Endodermal cell (in vitro differentiated cells): ENCODE data around the gene IRF2BPL. TPM values are rescaled to one million over a fixed set of nuclear protein-coding genes. Genes with fewer than 3 reads are reported as not detected.
A peak's percentile ranks its signal among the peaks of the same experiment; 100 is the strongest.

Source experiments
- DNase-seq: peaks from one replicate; pipeline ENCODE4 v3.0.0-alpha.2; 2017
- H3K27ac ChIP-seq: 2 replicates; pipeline ENCODE4 v1.5.1; 2013; ENCODE audit warnings: mild to moderate bottlenecking, low read depth, low read length, moderate library complexity
- H3K27me3 ChIP-seq: 2 replicates; pipeline ENCODE4 v1.6.1; 2013; ENCODE audit warnings: mild to moderate bottlenecking, low read length, moderate library complexity; ENCODE audit not compliant: insufficient read depth, control insufficient read depth, poor library complexity, severe bottlenecking
- H3K36me3 ChIP-seq: 2 replicates; pipeline ENCODE4 v1.7.0; 2013; ENCODE audit warnings: mild to moderate bottlenecking, low read length, moderate library complexity; ENCODE audit not compliant: control insufficient read depth, insufficient read depth
- H3K4me1 ChIP-seq: one replicate; pipeline ENCODE4 v1.7.0; 2013; ENCODE audit warnings: low read length; ENCODE audit not compliant: control insufficient read depth, insufficient read depth
- H3K4me3 ChIP-seq: 2 replicates; pipeline ENCODE4 v1.5.1; 2013; ENCODE audit warnings: mild to moderate bottlenecking, low read length, moderate library complexity
- H3K9ac ChIP-seq: 2 replicates; pipeline ENCODE4 v1.6.1; 2013; ENCODE audit warnings: mild to moderate bottlenecking, low read length, moderate library complexity; ENCODE audit not compliant: poor library complexity, severe bottlenecking; ENCODE audit errors: extremely low read depth
- H3K9me3 ChIP-seq: 2 replicates; pipeline ENCODE4 v1.6.1; 2013; ENCODE audit warnings: mild to moderate bottlenecking, low read length, moderate library complexity; ENCODE audit not compliant: control insufficient read depth
- H3K27ac Mint-ChIP-seq: 2 replicates; pipeline ENCODE4 v1.8.0; 2020; ENCODE audit warnings: mixed read lengths
- H3K27me3 Mint-ChIP-seq: 2 replicates; pipeline ENCODE4 v1.8.0; 2021; ENCODE audit warnings: mild to moderate bottlenecking, mixed read lengths; ENCODE audit not compliant: insufficient read depth
- H3K36me3 Mint-ChIP-seq: 2 replicates; pipeline ENCODE4 v1.8.0; 2020; ENCODE audit warnings: low read depth, mixed read lengths
- H3K4me1 Mint-ChIP-seq: 2 replicates; pipeline ENCODE4 v1.8.0; 2020; ENCODE audit warnings: mixed read lengths
- H3K4me3 Mint-ChIP-seq: 2 replicates; pipeline ENCODE4 v1.8.0; 2020; ENCODE audit warnings: mild to moderate bottlenecking, moderate library complexity, mixed read lengths
- H3K9me3 Mint-ChIP-seq: 2 replicates; pipeline ENCODE4 v1.8.0; 2020; ENCODE audit warnings: mild to moderate bottlenecking, mixed read lengths
- WGBS, 2 experiments: methylation state at CpG; one replicate each; pipeline versions ENCODE4 v1.1.5 to v1.1.7; 2013; ENCODE audit warnings: missing lambda C conversion rate in 2 of 2, mixed read lengths in 1 of 2; ENCODE audit not compliant: insufficient coverage in 1 of 2, insufficient read length in 1 of 2; 5-methylcytosine and 5-hydroxymethylcytosine counted together
- total RNA-seq, 2 donors: library from RNA; stranded (reverse); fragmentation: NEBNext Ultra II Directional in 1 of 2; extraction: Animal tissue kit (Norgen Biotek cat#: 25700) in 1 of 2; gene quantifications; 2 replicates in 1 of 2; 3 replicates in 1 of 2; pipeline ENCODE4 v1.2.1, GENCODE V29; 2021
- TF ChIP-seq, protein P1 (sequence below): fragments of 200-600 bp; sonication (generic); conservative IDR thresholded peaks from 2 replicates; pipeline ENCODE4 v1.5.0; 2021; ENCODE audit warnings: antibody characterized with exemption, mild to moderate bottlenecking

The IRF2BPL gene
- total RNA-seq, 2 donors from 2014 or later: 34.2 to 44.3 TPM

DNA sequence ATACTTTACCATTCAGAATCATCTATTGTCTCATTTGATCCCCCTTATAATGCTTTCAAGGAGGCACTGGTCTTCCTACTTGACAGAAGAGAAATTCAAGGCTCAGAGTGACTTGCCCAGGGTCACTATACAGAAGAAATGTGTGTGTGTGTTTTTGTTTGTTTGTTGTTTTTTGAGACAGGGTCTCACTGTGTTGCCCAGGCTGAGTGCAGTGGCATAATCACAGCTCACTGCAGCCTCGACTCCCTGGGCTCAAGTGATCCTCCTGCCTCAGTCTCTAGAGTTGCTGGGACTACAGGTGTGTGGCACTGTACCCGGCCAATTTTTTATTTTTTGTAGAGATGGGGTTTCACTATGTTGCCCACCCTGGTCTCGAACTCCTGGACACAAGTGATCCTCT lies 22.9 kb downstream of the IRF2BPL start:
- no peaks in the 10 kb centered on the region for H3K36me3 Mint-ChIP-seq
- TF ChIP-seq, protein P1, sequence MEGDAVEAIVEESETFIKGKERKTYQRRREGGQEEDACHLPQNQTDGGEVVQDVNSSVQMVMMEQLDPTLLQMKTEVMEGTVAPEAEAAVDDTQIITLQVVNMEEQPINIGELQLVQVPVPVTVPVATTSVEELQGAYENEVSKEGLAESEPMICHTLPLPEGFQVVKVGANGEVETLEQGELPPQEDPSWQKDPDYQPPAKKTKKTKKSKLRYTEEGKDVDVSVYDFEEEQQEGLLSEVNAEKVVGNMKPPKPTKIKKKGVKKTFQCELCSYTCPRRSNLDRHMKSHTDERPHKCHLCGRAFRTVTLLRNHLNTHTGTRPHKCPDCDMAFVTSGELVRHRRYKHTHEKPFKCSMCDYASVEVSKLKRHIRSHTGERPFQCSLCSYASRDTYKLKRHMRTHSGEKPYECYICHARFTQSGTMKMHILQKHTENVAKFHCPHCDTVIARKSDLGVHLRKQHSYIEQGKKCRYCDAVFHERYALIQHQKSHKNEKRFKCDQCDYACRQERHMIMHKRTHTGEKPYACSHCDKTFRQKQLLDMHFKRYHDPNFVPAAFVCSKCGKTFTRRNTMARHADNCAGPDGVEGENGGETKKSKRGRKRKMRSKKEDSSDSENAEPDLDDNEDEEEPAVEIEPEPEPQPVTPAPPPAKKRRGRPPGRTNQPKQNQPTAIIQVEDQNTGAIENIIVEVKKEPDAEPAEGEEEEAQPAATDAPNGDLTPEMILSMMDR: no peak
- no peaks in the 10 kb centered on the region for H3K9me3 Mint-ChIP-seq
- H3K4me1 Mint-ChIP-seq: peaks cover 44% of the 10 kb centered on the region
- H3K4me3 ChIP-seq: no peak overlapping the region
- no peak overlapping the region for H3K27ac ChIP-seq
- no peak overlapping the region for H3K4me3 Mint-ChIP-seq
- no peak for DNase-seq
- H3K27me3 ChIP-seq: no peaks in the 10 kb centered on the region
- no peak overlapping the region for H3K27ac Mint-ChIP-seq
- no peaks in the 10 kb centered on the region for H3K36me3 ChIP-seq
- peaks cover 17% of the 10 kb centered on the region for H3K4me1 ChIP-seq
- H3K27me3 Mint-ChIP-seq: no peaks in the 10 kb centered on the region
- 93 to 96% methylated on average over 3 of the region's 3 CpGs for WGBS, 2 experiments
- no peaks in the 10 kb centered on the region for H3K9me3 ChIP-seq
- no peak overlapping the region for H3K9ac ChIP-seq

DNA sequence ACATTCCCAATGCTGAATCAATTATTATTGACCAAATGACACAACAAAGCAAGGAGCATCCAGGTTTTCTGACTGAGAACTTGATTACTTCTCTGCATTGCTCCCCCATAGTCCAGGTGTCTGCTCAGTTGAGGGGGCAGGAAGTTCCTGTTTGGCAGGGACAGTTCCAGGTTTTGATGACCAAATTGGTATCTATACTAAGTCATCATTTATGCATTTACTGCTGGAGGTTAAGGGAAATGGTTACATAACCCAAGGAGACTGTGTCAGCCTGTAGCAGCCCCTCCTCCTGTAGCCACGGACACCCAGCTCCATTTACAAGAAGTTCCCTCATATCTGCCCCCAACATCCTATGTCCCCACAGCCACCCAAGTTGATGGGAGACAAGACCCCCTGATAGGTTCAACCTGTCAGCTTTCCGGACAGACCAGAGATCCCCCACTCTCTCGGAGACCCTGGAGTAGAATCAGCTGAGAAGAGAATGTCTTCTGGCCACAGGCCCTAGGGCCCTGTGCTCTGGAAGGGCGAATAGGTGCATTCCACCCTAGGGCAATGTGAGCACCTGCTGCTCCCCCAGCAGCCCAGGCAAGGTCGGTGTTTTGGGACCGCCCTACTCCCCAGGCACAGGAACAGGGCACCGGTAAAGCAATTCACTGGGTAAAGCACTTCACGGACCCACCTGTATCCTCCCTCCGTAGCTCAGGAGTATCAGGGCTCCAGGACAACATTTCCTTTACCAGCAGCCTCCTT lies 23.6 kb downstream of the IRF2BPL start:
- H3K9me3 ChIP-seq: no peaks in the 10 kb centered on the region
- peak; percentile 43 for DNase-seq
- H3K4me3 ChIP-seq: no peak overlapping the region
- Mint-ChIP-seq H3K27me3 (no peaks in the 10 kb centered on the region), H3K4me1 (peaks cover 46% of the 10 kb centered on the region), H3K4me3 (no peak overlapping the region), H3K9me3 (no peaks in the 10 kb centered on the region), H3K36me3 (no peaks in the 10 kb centered on the region), H3K27ac (peak overlapping the region; percentile 40)
- WGBS, 2 experiments: 60 to 73% methylated on average over 6 to 9 of the region's 9 CpGs
- no peak overlapping the region for H3K9ac ChIP-seq
- no peaks in the 10 kb centered on the region for H3K27me3 ChIP-seq
- peaks cover 17% of the 10 kb centered on the region for H3K4me1 ChIP-seq
- TF ChIP-seq, protein P1: no peak
- H3K36me3 ChIP-seq: no peaks in the 10 kb centered on the region
- H3K27ac ChIP-seq: no peak overlapping the region

DNA sequence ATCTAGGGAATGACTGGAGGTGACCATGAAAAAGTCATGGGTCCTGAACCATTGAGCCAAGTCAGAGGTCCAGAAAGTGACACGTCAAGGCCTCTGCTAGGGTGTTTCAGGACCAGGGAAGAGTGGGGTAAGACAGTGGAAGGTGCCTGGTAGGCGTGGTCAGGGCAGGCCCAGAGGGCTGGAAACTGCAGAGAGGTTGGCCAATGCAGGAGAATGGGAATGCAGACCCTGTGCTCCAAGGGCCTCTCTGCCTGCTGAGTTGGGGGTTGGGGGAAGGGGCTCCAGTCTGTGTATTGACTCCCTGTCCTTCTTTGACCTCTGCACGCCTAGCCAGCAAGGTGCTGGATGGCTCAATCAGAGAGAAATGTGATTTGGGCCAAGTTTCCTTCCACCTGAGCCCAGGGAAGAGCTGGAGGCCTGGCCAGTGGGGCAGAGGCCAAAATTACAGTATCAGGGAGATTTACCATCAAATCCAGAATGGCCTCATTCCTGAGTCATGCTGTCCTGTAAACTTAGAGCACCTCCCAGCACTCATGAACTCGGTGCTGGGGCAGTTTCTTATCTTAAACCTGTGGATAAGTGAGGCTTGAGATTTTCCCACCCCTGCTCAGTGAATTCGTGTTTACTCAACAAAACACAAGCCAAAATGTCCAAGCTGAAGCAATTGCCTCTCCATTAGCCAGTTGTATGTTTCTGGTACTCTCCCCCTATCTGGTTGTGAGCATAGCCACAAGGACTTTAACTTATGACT lies 24.4 kb downstream of the IRF2BPL start:
- DNase-seq: peak; percentile 56
- Histone ChIP-seq H3K9me3 (no peaks in the 10 kb centered on the region), H3K9ac (no peak overlapping the region), H3K27ac (no peak overlapping the region), H3K27me3 (no peaks in the 10 kb centered on the region), H3K4me1 (peaks cover 17% of the 10 kb centered on the region), H3K36me3 (no peaks in the 10 kb centered on the region), H3K4me3 (no peak overlapping the region)
- Mint-ChIP-seq H3K4me1 (peaks cover 46% of the 10 kb centered on the region), H3K27me3 (no peaks in the 10 kb centered on the region), H3K36me3 (no peaks in the 10 kb centered on the region), H3K4me3 (no peak overlapping the region), H3K27ac (peak overlapping the region; percentile 40), H3K9me3 (no peaks in the 10 kb centered on the region)
- TF ChIP-seq, protein P1: no peak
- WGBS, 2 experiments: 70% methylated on average over 5 of the region's 5 CpGs
